22Rv1 (cell line): ENCODE results near the gene CS.
"Not testable (repeated sequence)": the region's sequence is repeated elsewhere in the genome, so short reads cannot be mapped to it uniquely, and the experiment has no call there.

Experiments used
- H3K27ac ChIP-seq: fragments of 450-650 bp; 2 replicates; pipeline ENCODE4 v1.5.1; 2017
- CTCF ChIP-seq: fragments of 450-650 bp; IDR thresholded peaks from 2 replicates; pipeline ENCODE4 v1.5.1; 2017; ENCODE audit warnings: mild to moderate bottlenecking
- ZFX ChIP-seq: fragments of 450-650 bp; IDR thresholded peaks from 2 replicates; pipeline ENCODE4 v1.6.1; 2017; ENCODE audit warnings: antibody characterized with exemption, borderline replicate concordance

CS gene

GRCh38 chr12:56299853-56300643 lies at the start of gene CS:
CS (minus strand) TSS chr12:56300330; CDS start chr12:56300201, 129 bp downstream.
- H3K27ac ChIP-seq, result peak within 1 kb of the TSS; percentile 98
- TF ChIP-seq ZFX (no peak), CTCF (no peak)

GRCh38 chr12:56348776-56349175 lies 48.6 kb upstream of the CS start:
- no peak overlapping the region for H3K27ac ChIP-seq
- TF ChIP-seq CTCF, result no peak
- TF ChIP-seq ZFX, result no peak

- H3K27ac ChIP-seq, result not testable (repeated sequence)
Measured at GRCh38 chr12:56347255-56347654, 47.1 kb upstream of the CS start.

- TF ChIP-seq CTCF, result 0 out of 2 replicates have a peak, but pooled peaks have one; percentile 24
- no peak for TF ChIP-seq ZFX
- no peak overlapping the region for H3K27ac ChIP-seq
Measured at GRCh38 chr12:56346675-56347074, 46.5 kb upstream of the CS start.

- not testable (repeated sequence) for H3K27ac ChIP-seq
Measured at GRCh38 chr12:56342290-56342689, 42.2 kb upstream of the CS start.

- no peak for TF ChIP-seq ZFX
- TF ChIP-seq CTCF, result no peak
- H3K27ac ChIP-seq, result no peak overlapping the region
Measured at GRCh38 chr12:56341616-56342015, 41.5 kb upstream of the CS start.

GRCh38 chr12:56339158-56339422 lies 39.0 kb upstream of the CS start:
- no peak for TF ChIP-seq CTCF
- TF ChIP-seq ZFX, result no peak
- H3K27ac ChIP-seq, result no peak overlapping the region

- TF ChIP-seq CTCF (no peak), ZFX (no peak)
Measured at GRCh38 chr12:56338308-56339157, 38.4 kb upstream of the CS start, which contains the start of gene IL23A. IL23A (plus strand) TSS chr12:56338884; CDS start chr12:56339045, 161 bp downstream.

More at GRCh38 chr12:56338308-56339157, 38.4 kb upstream of the CS start, which contains the start of gene IL23A:
- no peak within 1 kb of the TSS for H3K27ac ChIP-seq
